CD14-positive monocyte (primary cell): Measurements from ENCODE around the gene SLX4. TPM values are rescaled to one million over a fixed set of nuclear protein-coding genes. Genes with fewer than 3 reads are reported as not detected.

ENCODE experiments used
- DNase-seq, 3 donors: peaks; one replicate each; pipeline ENCODE4 v3.0.0-alpha.2; 2011 to 2022
- H2AFZ ChIP-seq: 2 replicates; pipeline ENCODE4 v1.6.0; 2012; ENCODE audit warnings: mild to moderate bottlenecking, low read depth, low read length, inconsistent platforms; ENCODE audit not compliant: insufficient read depth, poor library complexity, severe bottlenecking
- H3K27ac ChIP-seq, 2 donors: 1 replicate in 1 of 2; 2 replicates in 1 of 2; pipeline ENCODE4 v1.5.1; 2012 to 2013; ENCODE audit warnings: low read length in 2 of 2, control low read depth in 1 of 2, inconsistent platforms in 1 of 2, low read depth in 1 of 2, mild to moderate bottlenecking in 1 of 2
- H3K27me3 ChIP-seq, 2 donors: one replicate each; pipeline versions ENCODE4 v1.6.0 to v1.6.1; 2011 to 2013; ENCODE audit warnings: low read length in 2 of 2; ENCODE audit not compliant: control insufficient read depth in 2 of 2, insufficient read depth in 2 of 2
- H3K36me3 ChIP-seq, 2 donors: replicated peaks in 1 of 2; 1 replicate in 1 of 2; 2 replicates in 1 of 2; pipeline versions ENCODE4 v1.5.1 to v1.6.1; 2012 to 2013; ENCODE audit warnings: low read length in 2 of 2, control low read depth in 1 of 2, inconsistent platforms in 1 of 2, mild to moderate bottlenecking in 1 of 2; ENCODE audit not compliant: insufficient read depth in 2 of 2, control insufficient read depth in 1 of 2
- H3K4me1 ChIP-seq, 2 donors: 1 replicate in 1 of 2; 2 replicates in 1 of 2; pipeline versions ENCODE4 v1.5.1 to v1.6.1; 2012 to 2013; ENCODE audit warnings: low read length in 2 of 2, control low read depth in 1 of 2, inconsistent platforms in 1 of 2, mild to moderate bottlenecking in 1 of 2, moderate library complexity in 1 of 2; ENCODE audit not compliant: insufficient read depth in 2 of 2, control insufficient read depth in 1 of 2
- H3K4me2 ChIP-seq: replicated peaks from 2 replicates; pipeline ENCODE3; 2012; ENCODE audit warnings: low read length, moderate library complexity, mild to moderate bottlenecking; ENCODE audit not compliant: poor library complexity, severe bottlenecking; ENCODE audit errors: extremely low read depth
- H3K4me3 ChIP-seq, 3 experiments: fragments of 200-600 bp in 1 of 3; sonication (generic) in 1 of 3; replicated peaks in 1 of 3; 1 replicate in 2 of 3; 2 replicates in 1 of 3; pipeline ENCODE4 v1.5.1; 2011 to 2013; ENCODE audit warnings: low read length in 3 of 3, mild to moderate bottlenecking in 3 of 3, control low read depth in 2 of 3, low read depth in 2 of 3, inconsistent platforms in 1 of 3, moderate library complexity in 1 of 3
- H3K79me2 ChIP-seq: 2 replicates; pipeline ENCODE4 v1.6.0; 2012; ENCODE audit warnings: mild to moderate bottlenecking, control low read depth, inconsistent platforms, low read length, moderate library complexity; ENCODE audit not compliant: insufficient read depth
- H3K9ac ChIP-seq: 2 replicates; pipeline ENCODE4 v1.6.0; 2017; ENCODE audit warnings: low read length, mild to moderate bottlenecking; ENCODE audit not compliant: insufficient read depth, poor library complexity, severe bottlenecking
- H3K9me3 ChIP-seq, 2 donors: replicated peaks in 1 of 2; 1 replicate in 1 of 2; 2 replicates in 1 of 2; pipeline versions ENCODE4 v1.5.1 to v1.6.1; 2012 to 2013; ENCODE audit warnings: low read length in 2 of 2, control low read depth in 1 of 2; ENCODE audit not compliant: control insufficient read depth in 1 of 2, insufficient read depth in 1 of 2
- H4K20me1 ChIP-seq: 2 replicates; pipeline ENCODE4 v1.6.0; 2012; ENCODE audit warnings: mild to moderate bottlenecking, low read length, control low read depth, moderate library complexity; ENCODE audit not compliant: insufficient read depth
- H3K27ac Mint-ChIP-seq, 7 donors: one replicate each; pipeline ENCODE4 v1.8.0; 2020; ENCODE audit warnings: mild to moderate bottlenecking in 7 of 7, mixed read lengths in 7 of 7, moderate library complexity in 6 of 7, inconsistent platforms in 2 of 7
- H3K27me3 Mint-ChIP-seq, 3 donors: one replicate each; pipeline ENCODE4 v1.8.0; 2021 to 2022; ENCODE audit warnings: low read depth in 3 of 3, mild to moderate bottlenecking in 3 of 3, mixed read lengths in 3 of 3, moderate library complexity in 3 of 3, inconsistent platforms in 1 of 3
- H3K36me3 Mint-ChIP-seq, 2 donors: one replicate each; pipeline ENCODE4 v1.8.0; 2020; ENCODE audit warnings: mixed read lengths in 2 of 2, inconsistent platforms in 1 of 2, mild to moderate bottlenecking in 1 of 2
- H3K4me1 Mint-ChIP-seq: one replicate; pipeline ENCODE4 v1.8.0; 2020; ENCODE audit warnings: mild to moderate bottlenecking, mixed read lengths
- H3K4me3 Mint-ChIP-seq, 2 donors: one replicate each; pipeline ENCODE4 v1.8.0; 2020; ENCODE audit warnings: mild to moderate bottlenecking in 2 of 2, mixed read lengths in 2 of 2, moderate library complexity in 1 of 2
- H3K9me3 Mint-ChIP-seq, 7 donors: one replicate each; pipeline ENCODE4 v1.8.0; 2020 to 2022; ENCODE audit warnings: mixed read lengths in 7 of 7, mild to moderate bottlenecking in 6 of 7, moderate library complexity in 6 of 7, inconsistent platforms in 2 of 7
- WGBS: methylation state at CpG from one replicate; pipeline ENCODE4 v1.1.5; 2013; ENCODE audit warnings: missing lambda C conversion rate; ENCODE audit not compliant: insufficient coverage; 5-methylcytosine and 5-hydroxymethylcytosine counted together
- intact Hi-C, 2 donors: fragments of 100-400 bp; cut with micrococcal nuclease; formaldehyde crosslinking; loops; one replicate each; pipeline versions ENCODE4 v1.15.0 to v1.15.1; 2023
- polyA plus RNA-seq, 3 donors: library from polyadenylated mRNA; depleted of rRNA in 1 of 3; unstranded in 2 of 3; stranded (reverse) in 1 of 3; fragments of 300-500 nt in 2 of 3; fragments of >200 nt in 1 of 3; fragmentation: Illumina TruSeq in 2 of 3; gene quantifications; 1 replicate in 2 of 3; 2 replicates in 1 of 3; pipeline ENCODE4 v1.2.3, GENCODE V29; 2012 to 2021
- TF ChIP-seq, protein P1 (sequence below): fragments of 200-600 bp; IDR thresholded peaks from one replicate; pipeline ENCODE4 v1.8.0; 2022; ENCODE audit warnings: antibody characterized with exemption, mild to moderate bottlenecking

The SLX4 gene
- polyA plus RNA-seq, 3 donors: 0.12 to 2.4 (median 0.71) TPM

DNA sequence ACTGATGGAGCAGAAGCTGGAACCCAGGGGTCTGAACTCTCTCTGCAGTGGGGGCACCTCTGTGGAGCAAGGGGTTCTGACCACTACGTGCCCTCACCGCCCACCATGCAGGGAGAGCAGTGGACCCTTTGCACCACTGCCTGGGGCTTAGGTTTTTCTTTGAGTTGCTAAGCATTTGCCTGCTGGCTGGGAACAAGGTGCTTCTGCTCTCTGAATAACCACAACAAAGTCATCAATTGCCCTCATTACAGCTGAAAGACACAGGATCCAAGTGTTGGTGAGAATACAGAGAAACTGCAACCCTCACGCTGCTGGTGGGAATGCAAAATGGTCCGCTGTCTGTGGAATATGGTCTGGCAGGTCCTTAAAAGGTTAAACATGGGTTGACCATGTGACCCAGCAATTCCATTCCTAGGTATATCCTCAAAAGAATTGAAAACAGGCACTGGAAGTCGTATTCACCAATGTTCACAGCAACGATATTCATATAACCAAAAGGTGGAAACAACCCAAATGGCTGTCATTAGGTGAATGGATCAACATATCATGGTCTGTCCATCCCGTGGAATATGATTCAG, 57.0 kb downstream of the SLX4 start:
- peaks cover 0 to 11% (median 2%) of the 10 kb centered on the region in 7 donors for H3K9me3 Mint-ChIP-seq
- peaks cover 6% of the 10 kb centered on the region for H3K4me1 Mint-ChIP-seq
- peaks cover 0 to 5% of the 10 kb centered on the region in 2 donors for H3K36me3 Mint-ChIP-seq
- H3K4me3 Mint-ChIP-seq: no peak overlapping the region
- no peaks in the 10 kb centered on the region for H3K36me3 ChIP-seq
- H3K27me3 Mint-ChIP-seq: no peaks in the 10 kb centered on the region
- peaks cover 5% of the 10 kb centered on the region in 2 donors for H3K4me1 ChIP-seq
- DNase-seq: no peak
- no peak overlapping the region for H2AFZ ChIP-seq
- TF ChIP-seq, protein P1, sequence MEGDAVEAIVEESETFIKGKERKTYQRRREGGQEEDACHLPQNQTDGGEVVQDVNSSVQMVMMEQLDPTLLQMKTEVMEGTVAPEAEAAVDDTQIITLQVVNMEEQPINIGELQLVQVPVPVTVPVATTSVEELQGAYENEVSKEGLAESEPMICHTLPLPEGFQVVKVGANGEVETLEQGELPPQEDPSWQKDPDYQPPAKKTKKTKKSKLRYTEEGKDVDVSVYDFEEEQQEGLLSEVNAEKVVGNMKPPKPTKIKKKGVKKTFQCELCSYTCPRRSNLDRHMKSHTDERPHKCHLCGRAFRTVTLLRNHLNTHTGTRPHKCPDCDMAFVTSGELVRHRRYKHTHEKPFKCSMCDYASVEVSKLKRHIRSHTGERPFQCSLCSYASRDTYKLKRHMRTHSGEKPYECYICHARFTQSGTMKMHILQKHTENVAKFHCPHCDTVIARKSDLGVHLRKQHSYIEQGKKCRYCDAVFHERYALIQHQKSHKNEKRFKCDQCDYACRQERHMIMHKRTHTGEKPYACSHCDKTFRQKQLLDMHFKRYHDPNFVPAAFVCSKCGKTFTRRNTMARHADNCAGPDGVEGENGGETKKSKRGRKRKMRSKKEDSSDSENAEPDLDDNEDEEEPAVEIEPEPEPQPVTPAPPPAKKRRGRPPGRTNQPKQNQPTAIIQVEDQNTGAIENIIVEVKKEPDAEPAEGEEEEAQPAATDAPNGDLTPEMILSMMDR: no peak
- no peak overlapping the region for H3K4me3 ChIP-seq
- no peak overlapping the region for H3K27ac ChIP-seq
- 96% methylated on average over 4 of the region's 7 CpGs for WGBS
- H3K9ac ChIP-seq: no peak overlapping the region
- H4K20me1 ChIP-seq: no peaks in the 10 kb centered on the region
- peak overlapping the region in 1 of 7 donors; percentile 34 for H3K27ac Mint-ChIP-seq
- intact Hi-C loops: no loop called here
- H3K79me2 ChIP-seq: no peaks in the 10 kb centered on the region
- no peaks in the 10 kb centered on the region for H3K27me3 ChIP-seq
- no peak overlapping the region for H3K4me2 ChIP-seq
- H3K9me3 ChIP-seq: no peaks in the 10 kb centered on the region

GRCh38 chr16:3553138-3553923, 58.1 kb downstream of the SLX4 start:
- Mint-ChIP-seq H3K4me3 (no peak overlapping the region), H3K27me3 (peaks cover 0 to 2% (median 0%) of the 10 kb centered on the region in 3 donors), H3K36me3 (peaks cover 0 to 5% of the 10 kb centered on the region in 2 donors), H3K4me1 (peaks cover 8% of the 10 kb centered on the region), H3K9me3 (peaks cover 0 to 11% (median 2%) of the 10 kb centered on the region in 7 donors), H3K27ac (no peak overlapping the region)
- H3K9me3 ChIP-seq: no peaks in the 10 kb centered on the region
- H3K4me2 ChIP-seq: no peak overlapping the region
- TF ChIP-seq, protein P1: no peak
- H3K27me3 ChIP-seq: no peaks in the 10 kb centered on the region
- no peaks in the 10 kb centered on the region for H3K79me2 ChIP-seq
- no peak overlapping the region for H3K4me3 ChIP-seq
- H2AFZ ChIP-seq: no peak overlapping the region
- H3K36me3 ChIP-seq: no peaks in the 10 kb centered on the region
- intact Hi-C loops: no loop called here
- whole genome bisulfite sequencing: 92% methylated on average over 3 of the region's 11 CpGs
- DNase-seq: no peak
- H3K9ac ChIP-seq: no peak overlapping the region
- peaks cover 5% of the 10 kb centered on the region in 2 donors for H3K4me1 ChIP-seq
- H3K27ac ChIP-seq: no peak overlapping the region
- H4K20me1 ChIP-seq: no peaks in the 10 kb centered on the region
